Measurements from ENCODE around the gene HUS1.
"Not testable (repeated sequence)": the region's sequence is repeated elsewhere in the genome, so short reads cannot be mapped to it uniquely, and the experiment has no call there.

HUS1 gene

GRCh38 chr7:47944536-47945260 is 34.7 kb downstream of the HUS1 start:
- no peak for DNase-seq (ENCODE audit: low read depth)

- no peak for DNase-seq (ENCODE audit: low read depth)
These were observed 35.5 kb downstream of the HUS1 start for GRCh38 chr7:47943676-47944474.

- DNase-seq (ENCODE audit: low read depth): not testable (repeated sequence)
These were observed 36.8 kb downstream of the HUS1 start for GRCh38 chr7:47942651-47943050.

- DNase-seq (ENCODE audit: low read depth): no peak
These were observed 37.3 kb downstream of the HUS1 start for GRCh38 chr7:47942132-47942531.

GRCh38 chr7:47941136-47941844 is 38.1 kb downstream of the HUS1 start:
- DNase-seq (ENCODE audit: low read depth): peak; percentile 73

GRCh38 chr7:47940088-47941013 is 39.1 kb downstream of the HUS1 start:
- peak; percentile 78 for DNase-seq (ENCODE audit: low read depth)

- DNase-seq (ENCODE audit: low read depth): no peak
These were observed 39.9 kb downstream of the HUS1 start for GRCh38 chr7:47939425-47940036.

- no peak for DNase-seq (ENCODE audit: low read depth)
These were observed 40.7 kb downstream of the HUS1 start for GRCh38 chr7:47938574-47939165.

- DNase-seq (ENCODE audit: low read depth): no peak
These were observed 41.5 kb downstream of the HUS1 start for GRCh38 chr7:47937711-47938573.

GRCh38 chr7:47937065-47937687 is 42.2 kb downstream of the HUS1 start:
- no peak for DNase-seq (ENCODE audit: low read depth)

GRCh38 chr7:47936323-47936722 is 43.1 kb downstream of the HUS1 start:
- no peak for DNase-seq (ENCODE audit: low read depth)

- DNase-seq (ENCODE audit: low read depth): no peak
These were observed 44.1 kb downstream of the HUS1 start for GRCh38 chr7:47935336-47935735.

GRCh38 chr7:47934831-47935230 is 44.6 kb downstream of the HUS1 start:
- no peak for DNase-seq (ENCODE audit: low read depth)

GRCh38 chr7:47933215-47933614 is 46.2 kb downstream of the HUS1 start:
- no peak for DNase-seq (ENCODE audit: low read depth)

GRCh38 chr7:47932466-47933037 is 46.9 kb downstream of the HUS1 start:
- DNase-seq (ENCODE audit: low read depth): no peak

- DNase-seq (ENCODE audit: low read depth): no peak
These were observed 47.4 kb downstream of the HUS1 start for GRCh38 chr7:47932016-47932415.

GRCh38 chr7:47931005-47932004 is 48.1 kb downstream of the HUS1 start:
- no peak for DNase-seq (ENCODE audit: low read depth)

GRCh38 chr7:47924266-47924665 is 55.1 kb downstream of the HUS1 start:
- DNase-seq (ENCODE audit: low read depth): no peak

Measured in GM04503 (cell line).